ENCODE measurements around the gene LTA4H. TPM values are rescaled to one million over a fixed set of nuclear protein-coding genes. Genes with fewer than 3 reads are reported as not detected.

LTA4H gene
- total RNA-seq, 1 donor from 2014 or later = 35.4 TPM

DNA sequence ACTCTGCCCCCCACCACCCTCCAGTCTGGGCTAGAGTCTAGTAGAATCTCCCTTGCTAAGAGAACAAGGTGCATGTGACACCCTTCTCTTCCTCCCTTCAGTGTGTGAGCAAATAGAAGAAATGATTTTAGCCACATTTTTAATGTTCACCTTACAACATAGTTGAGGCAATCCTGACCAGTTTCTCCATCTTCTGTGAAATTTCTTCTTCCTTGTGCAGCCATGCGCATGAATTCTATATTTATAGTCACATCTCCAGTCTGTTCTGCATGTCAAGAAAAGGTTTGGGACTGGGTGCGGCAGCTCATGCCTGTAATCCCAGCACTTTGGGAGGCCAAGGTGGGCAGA is 9.5 kb upstream of the LTA4H start:
- Histone ChIP-seq H3K4me3 (no peak overlapping the region), H3K9me3 (replicated peaks) (no peaks in the 10 kb centered on the region), H3K27ac (replicated peaks) (peak overlapping the region; percentile 25), H3K4me1 (peaks cover 10% of the 10 kb centered on the region), H3K36me3 (no peaks in the 10 kb centered on the region), H3K27me3 (ENCODE audit: low read depth) (no peaks in the 10 kb centered on the region)
- intact Hi-C loops (cut with micrococcal nuclease) = no loop called here
- DNase-seq = no peak
- TF ChIP-seq, protein P1, sequence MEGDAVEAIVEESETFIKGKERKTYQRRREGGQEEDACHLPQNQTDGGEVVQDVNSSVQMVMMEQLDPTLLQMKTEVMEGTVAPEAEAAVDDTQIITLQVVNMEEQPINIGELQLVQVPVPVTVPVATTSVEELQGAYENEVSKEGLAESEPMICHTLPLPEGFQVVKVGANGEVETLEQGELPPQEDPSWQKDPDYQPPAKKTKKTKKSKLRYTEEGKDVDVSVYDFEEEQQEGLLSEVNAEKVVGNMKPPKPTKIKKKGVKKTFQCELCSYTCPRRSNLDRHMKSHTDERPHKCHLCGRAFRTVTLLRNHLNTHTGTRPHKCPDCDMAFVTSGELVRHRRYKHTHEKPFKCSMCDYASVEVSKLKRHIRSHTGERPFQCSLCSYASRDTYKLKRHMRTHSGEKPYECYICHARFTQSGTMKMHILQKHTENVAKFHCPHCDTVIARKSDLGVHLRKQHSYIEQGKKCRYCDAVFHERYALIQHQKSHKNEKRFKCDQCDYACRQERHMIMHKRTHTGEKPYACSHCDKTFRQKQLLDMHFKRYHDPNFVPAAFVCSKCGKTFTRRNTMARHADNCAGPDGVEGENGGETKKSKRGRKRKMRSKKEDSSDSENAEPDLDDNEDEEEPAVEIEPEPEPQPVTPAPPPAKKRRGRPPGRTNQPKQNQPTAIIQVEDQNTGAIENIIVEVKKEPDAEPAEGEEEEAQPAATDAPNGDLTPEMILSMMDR (IDR thresholded peaks at IDR 0.05; ENCODE audit: borderline replicate concordance) = no peak

DNA sequence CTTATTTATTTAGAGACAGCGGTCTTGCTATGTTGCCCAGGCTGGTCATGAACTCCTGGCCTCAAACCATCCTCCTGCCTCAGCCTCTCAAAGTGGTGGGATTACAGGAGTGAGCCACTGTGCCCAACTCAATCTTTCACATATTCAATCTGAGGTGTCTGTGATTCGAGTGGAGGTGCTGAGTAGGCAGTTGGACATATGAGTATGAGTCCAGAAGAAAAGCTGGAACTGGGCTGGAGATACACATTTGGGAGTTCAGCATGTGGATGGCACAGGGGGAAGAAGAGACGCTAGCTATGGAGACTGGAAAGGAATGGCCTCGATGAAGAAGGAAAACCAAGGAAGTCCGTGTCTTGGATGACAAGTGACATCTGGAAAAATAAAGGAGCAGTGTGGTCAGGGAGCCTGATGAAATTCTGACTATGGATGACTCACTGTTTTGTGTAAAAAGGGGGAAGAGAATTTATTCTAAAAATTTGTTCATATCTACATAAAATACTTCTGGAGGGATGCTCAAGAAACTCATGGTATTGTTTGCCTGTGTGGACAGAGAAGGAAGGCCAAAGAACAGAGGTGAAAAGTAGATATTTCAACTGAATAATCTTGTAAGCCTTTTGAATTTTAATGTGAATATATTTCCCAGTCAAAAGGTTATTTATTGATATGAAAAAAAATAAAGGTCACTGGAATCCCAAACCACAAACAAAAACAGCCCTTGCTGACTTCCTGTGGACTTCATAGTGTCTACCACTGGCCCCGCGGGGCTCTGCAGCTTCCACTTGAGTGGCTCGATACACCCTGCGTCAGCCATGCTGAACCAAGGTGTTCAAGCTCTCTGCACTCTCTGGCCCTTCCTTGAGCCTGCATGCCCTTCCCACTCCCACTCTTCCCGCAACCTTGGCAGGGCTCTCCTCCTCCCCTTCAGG is 8.9 kb upstream of the LTA4H start:
- no peaks in the 10 kb centered on the region for H3K27me3 ChIP-seq (ENCODE audit: low read depth)
- H3K4me1 ChIP-seq = peaks cover 10% of the 10 kb centered on the region
- intact Hi-C loops (cut with micrococcal nuclease) = no loop called here

DNA sequence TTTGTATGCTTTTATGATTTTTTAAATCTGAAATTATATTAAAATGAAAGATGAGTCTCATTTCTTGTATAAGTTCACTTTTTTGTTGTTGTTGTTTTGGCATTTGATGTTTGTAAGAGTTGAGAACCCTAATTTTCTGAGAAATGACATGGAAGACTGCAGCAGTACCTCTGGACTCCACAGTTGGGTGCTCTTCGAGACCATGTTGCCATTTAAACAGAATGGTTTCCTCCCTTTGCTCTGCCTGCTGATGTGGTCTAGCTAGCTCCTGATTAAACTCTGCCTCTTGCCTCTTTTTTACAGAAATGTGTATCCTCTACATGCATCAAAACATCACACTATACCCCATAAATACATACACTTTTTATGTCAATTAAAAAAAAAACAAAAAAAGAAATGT is 5.8 kb upstream of the LTA4H start:
- peaks cover 4% of the 10 kb centered on the region for H3K4me1 ChIP-seq
- no peak overlapping the region for H3K27ac ChIP-seq (replicated peaks)
- TF ChIP-seq, protein P1 (IDR thresholded peaks at IDR 0.05; ENCODE audit: borderline replicate concordance) = no peak
- H3K36me3 ChIP-seq = no peaks in the 10 kb centered on the region
- H3K4me3 ChIP-seq = no peak overlapping the region
- DNase-seq = no peak
- intact Hi-C loops (cut with micrococcal nuclease) = no loop called here
- H3K27me3 ChIP-seq (ENCODE audit: low read depth) = no peaks in the 10 kb centered on the region
- H3K9me3 ChIP-seq (replicated peaks) = no peaks in the 10 kb centered on the region

More for the DNA sequence above, 8.9 kb upstream of the LTA4H start:
- DNase-seq = no peak
- TF ChIP-seq, protein P1 (IDR thresholded peaks at IDR 0.05; ENCODE audit: borderline replicate concordance) = no peak
- H3K36me3 ChIP-seq = no peaks in the 10 kb centered on the region
- no peaks in the 10 kb centered on the region for H3K9me3 ChIP-seq (replicated peaks)
- no peak overlapping the region for H3K4me3 ChIP-seq
- H3K27ac ChIP-seq (replicated peaks) = peak overlapping the region; percentile 25

DNA sequence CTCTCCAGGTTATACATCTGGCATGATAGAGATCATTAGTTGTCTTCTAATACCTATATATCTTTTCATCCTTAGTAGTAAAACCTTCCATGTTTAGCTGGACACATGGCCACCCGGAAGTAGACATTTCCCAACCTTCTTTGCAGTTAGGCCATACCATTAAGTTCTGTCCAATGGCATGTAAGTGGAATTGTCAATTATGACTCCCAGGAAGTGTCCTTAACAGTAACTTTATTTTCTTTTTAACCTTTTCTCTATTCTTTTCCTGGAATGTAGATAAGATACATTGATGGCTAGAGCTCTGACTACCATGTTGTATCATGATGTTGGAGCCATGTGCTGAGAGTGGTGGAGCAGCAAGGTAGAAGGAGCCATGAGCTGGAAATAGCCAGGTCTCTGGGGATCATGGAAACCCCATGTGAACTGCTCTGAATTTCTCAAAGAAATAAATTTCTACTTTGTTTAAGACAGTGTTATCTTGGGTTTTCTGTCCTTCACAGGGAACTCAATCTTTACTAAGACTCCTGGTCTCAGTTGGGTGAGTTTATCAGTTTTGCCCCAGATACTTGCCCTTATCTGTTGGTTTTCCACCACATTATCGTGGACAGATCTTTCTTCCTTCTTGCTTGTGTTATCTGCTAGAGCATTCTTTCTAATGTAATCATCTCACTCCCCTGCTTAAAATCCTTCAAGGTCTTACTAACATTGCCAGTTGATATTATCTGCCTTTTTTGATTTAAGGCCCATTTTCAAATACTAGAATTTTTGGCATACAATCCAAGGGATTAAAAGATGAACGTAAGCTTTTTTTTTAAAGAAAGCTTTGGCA is 5.1 kb upstream of the LTA4H start:
- DNase-seq = no peak
- H3K27me3 ChIP-seq (ENCODE audit: low read depth) = no peaks in the 10 kb centered on the region
- H3K9me3 ChIP-seq (replicated peaks) = no peaks in the 10 kb centered on the region
- peaks cover 4% of the 10 kb centered on the region for H3K4me1 ChIP-seq
- TF ChIP-seq, protein P1 (IDR thresholded peaks at IDR 0.05; ENCODE audit: borderline replicate concordance) = no peak
- no peak overlapping the region for H3K4me3 ChIP-seq
- no peak overlapping the region for H3K27ac ChIP-seq (replicated peaks)
- H3K36me3 ChIP-seq = no peaks in the 10 kb centered on the region
- intact Hi-C loops (cut with micrococcal nuclease) = no loop called here

DNA sequence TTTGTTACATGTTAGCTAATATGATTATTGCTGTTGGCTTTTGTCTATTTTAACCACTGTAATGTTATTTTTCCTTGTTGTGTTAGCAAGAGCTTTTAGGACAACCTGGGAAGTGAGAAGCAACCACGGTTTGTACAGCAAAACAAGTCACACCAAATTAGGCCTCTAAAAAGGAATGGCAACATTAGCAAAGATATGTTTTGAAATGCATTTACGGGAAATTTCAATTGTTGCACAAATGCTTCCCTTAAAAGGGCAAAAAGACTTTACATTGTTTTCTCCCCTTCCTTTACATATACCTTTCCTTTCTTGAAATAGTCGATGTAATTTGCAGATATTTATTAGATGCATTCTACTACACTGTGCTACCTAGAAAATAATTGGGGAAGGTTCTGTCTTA is 4.1 kb upstream of the LTA4H start:
- Histone ChIP-seq H3K27ac (replicated peaks) (no peak overlapping the region), H3K9me3 (replicated peaks) (no peaks in the 10 kb centered on the region), H3K27me3 (ENCODE audit: low read depth) (no peaks in the 10 kb centered on the region), H3K4me3 (no peak overlapping the region), H3K36me3 (no peaks in the 10 kb centered on the region), H3K4me1 (peaks cover 9% of the 10 kb centered on the region)
- intact Hi-C loops (cut with micrococcal nuclease) = no loop called here
- TF ChIP-seq, protein P1 (IDR thresholded peaks at IDR 0.05; ENCODE audit: borderline replicate concordance) = no peak
- no peak for DNase-seq
